ENCODE results near the gene MAP4K3.

- TF ChIP-seq CSRNP3 (CRISPR knock-in tag; IDR thresholded peaks at IDR 0.05), result no peak
- no peak for TF ChIP-seq TCF4 (CRISPR knock-in tag; IDR thresholded peaks at IDR 0.05; ENCODE audit: borderline replicate concordance)
- TF ChIP-seq PATZ1 (CRISPR knock-in tag; IDR thresholded peaks at IDR 0.05; ENCODE audit: borderline replicate concordance), result no peak
- TF ChIP-seq BACH2 (CRISPR knock-in tag; IDR thresholded peaks at IDR 0.05; ENCODE audit: borderline replicate concordance), result no peak
- TF ChIP-seq SNAI2 (CRISPR knock-in tag; IDR thresholded peaks at IDR 0.05), result no peak
- no peak for TF ChIP-seq ZFP3 (CRISPR knock-in tag; IDR thresholded peaks at IDR 0.05)
- TF ChIP-seq RARB (CRISPR knock-in tag; IDR thresholded peaks at IDR 0.05), result no peak
Observed at GRCh38 chr2:39202639-39203369, 234.3 kb downstream of the MAP4K3 start.
